Germinal center (tissue), 1 donor: ENCODE measurements around the gene SET.
"Not testable (repeated sequence)": the region's sequence is repeated elsewhere in the genome, so short reads cannot be mapped to it uniquely, and the experiment has no call there.

Experiments used
- DNase-seq: peaks from one replicate; pipeline ENCODE4 v3.0.0; 2012; ENCODE audit warnings: mixed read lengths, low spot score

Gene SET, protein sequence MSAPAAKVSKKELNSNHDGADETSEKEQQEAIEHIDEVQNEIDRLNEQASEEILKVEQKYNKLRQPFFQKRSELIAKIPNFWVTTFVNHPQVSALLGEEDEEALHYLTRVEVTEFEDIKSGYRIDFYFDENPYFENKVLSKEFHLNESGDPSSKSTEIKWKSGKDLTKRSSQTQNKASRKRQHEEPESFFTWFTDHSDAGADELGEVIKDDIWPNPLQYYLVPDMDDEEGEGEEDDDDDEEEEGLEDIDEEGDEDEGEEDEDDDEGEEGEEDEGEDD

DNA sequence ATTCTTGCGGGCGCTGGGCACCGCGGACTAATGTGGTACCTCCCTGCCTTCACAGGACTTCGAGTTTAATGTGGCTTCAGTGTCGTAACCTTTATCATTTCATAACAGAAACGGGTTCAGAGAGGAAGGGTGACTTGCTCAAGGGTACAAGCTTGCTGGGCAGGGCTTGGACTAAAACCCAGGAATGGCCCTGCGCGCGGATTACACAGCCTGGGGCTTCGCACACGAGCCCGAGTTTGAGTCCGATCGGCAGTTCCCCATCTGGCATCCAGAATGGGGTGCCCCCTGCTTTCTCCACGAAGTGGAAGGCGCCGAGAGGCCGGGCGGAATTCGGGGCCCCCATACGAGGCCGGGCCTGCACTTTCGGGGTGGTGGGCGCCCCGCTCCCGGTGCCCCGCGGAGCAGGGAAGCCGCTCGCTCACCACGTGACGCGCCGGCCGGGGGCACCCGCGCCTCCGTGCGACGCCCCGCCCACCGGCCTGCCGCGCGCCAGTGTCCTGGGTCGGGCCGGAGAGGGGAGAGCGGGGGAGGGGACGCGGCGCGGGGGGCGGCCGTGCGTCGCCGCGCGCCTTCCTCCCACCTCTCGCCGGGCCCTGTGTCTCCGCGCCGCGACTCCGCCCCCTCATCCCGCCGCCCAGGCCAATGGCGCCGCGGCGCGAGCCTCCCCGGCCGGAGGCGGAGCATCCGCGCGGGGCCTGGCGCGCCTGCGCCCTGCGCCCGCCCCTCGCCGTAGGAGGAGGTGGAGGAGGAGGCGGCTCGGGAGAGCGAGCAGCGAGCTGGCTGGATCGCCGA lies at the start of gene SET:
SET (plus strand) TSS at position 722 of the 792 bp plus-strand sequence. CDS start 361 bp downstream, outside the sequence.
- peak; percentile 99 for DNase-seq

DNA sequence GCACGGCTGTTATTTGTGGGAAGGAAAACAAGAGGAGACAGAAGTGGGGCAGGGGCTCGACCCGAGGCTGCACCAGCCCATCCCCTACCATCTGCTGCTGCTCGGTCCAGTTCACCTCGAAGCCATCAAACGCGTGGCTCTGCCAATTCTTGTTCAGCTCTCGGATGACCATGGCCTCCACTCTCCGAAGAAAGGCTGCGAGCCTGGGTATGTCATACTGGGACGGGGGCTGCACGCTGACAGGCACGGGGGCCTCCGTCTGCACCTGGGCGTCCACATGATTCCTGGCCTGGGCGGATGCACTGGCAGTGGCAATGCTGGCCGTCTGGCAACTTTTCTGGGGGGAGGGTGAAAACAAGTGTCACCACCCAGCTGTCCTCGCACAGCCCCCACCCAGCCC lies 48.4 kb upstream of the SET start:
- DNase-seq: no peak

DNA sequence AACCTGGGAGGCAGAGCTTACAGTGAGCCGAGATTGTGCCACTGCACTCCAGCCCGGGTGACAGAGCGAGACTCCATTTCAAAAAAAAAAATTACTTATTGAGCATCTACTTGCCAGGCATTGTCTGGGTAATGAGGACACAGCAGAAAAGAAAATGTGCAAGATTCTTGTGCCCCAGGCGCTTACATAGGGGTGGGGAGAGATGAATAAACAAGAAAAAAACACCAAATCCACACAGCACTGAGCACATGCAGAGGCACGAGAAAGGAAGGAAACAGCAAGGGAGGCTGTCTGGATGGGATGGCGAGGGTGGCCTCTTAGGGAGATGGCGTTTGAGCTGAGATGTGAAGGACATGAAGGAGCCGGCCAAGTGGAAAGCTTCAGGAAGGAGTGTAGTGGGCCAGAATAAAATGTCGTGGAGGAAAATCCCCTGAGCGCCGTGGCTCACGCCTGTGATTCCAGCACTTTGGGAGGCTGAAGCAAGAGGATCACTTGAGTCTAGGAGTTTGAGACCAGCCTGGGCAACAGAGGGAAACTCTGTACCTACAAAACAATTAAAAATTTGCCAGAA lies 46.3 kb upstream of the SET start:
- no peak for DNase-seq

DNA sequence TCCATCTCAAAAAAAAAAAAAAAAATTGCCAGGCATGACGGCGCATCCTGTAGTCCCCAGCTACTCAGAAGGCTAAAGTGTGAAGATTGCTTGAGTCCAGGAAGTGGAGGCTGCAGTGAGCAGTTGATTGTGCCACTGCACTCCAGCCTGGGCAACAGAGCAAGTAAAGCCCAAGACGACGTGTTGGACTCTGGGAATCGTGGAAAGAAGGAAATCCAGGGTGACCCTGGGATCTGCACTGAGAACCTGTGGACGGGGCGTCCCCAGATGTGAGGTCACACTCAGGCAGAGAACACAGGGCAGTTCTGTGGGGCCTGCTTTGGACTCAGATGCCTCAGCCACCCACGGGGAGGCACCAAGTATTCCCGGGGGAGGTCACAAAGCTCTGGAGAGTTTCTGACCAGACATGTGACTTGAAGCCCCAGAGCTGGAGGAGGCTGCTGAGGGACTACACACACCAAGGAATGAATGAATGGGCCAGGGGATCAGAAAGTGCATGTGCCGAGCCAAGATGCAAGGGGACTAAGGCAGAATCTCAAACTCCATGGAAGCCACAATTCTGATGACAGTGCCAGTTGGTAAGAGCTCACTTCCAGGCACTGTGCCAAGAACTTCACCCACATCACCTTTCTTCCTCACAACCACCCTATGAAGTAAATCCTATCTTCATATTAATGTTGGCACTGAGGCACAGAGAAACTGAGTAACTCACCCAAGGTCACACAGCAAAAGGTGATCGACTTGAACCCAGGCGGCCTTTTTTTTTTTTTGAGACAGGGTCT lies 45.3 kb upstream of the SET start:
- peak; percentile 68 for DNase-seq

DNA sequence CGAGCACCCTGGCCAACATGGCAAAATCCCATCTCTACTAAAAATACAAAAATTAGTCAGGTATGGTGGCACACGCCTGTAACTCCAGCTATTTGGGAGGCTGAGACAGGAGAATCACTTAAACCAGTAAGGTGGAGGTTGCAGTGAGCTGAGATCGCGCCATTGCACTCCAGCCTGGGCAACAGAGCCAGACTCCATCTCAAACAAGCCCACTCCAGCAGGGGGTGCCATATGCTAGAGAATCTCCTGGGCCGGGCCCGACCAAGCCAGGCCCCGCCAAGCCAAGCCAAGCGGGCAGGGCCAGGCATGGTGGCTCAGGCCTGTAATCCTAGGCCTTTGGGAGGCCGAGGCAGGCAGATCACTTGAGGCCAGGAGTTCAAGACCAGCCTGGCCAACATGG lies 40.8 kb upstream of the SET start:
- DNase-seq: not testable (repeated sequence)

DNA sequence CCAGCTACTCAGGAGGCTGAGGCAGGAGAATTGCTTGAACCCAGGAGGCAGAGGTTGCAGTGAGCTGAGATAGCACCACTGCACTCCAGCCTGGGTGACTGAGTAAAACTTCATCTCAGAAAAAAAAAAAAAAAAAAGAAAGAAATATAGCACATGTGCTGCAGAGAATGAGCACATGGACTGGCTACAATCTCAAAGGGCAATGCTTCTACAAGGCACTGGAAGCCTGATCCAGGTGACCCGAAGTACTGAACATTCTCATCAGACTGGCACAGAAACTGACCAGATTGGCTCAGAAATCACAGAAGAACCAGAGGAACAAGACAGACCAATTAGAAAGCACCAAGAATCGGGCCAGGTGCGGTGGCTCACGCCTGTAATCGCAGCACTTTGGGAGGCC lies 37.2 kb upstream of the SET start:
- DNase-seq: no peak

DNA sequence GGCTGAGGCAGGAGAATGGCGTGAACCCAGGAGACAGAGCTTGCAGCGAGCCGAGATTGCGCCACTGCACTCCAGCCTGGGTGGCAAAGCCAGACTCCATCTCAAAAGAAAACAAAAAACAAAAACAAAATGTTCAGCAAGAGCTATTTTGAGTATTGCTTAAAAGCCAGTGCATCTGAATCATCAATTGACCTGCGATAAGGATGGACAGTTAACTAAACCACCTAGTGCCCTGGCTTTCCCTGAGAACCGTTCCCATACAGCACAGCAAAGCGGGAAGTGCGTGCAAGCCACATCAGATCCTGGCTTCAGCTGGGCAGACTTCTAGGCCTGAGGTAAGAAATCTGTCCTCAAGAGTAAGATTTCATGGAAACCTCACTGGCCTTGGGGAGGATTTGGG lies 35.1 kb upstream of the SET start:
- no peak for DNase-seq

DNA sequence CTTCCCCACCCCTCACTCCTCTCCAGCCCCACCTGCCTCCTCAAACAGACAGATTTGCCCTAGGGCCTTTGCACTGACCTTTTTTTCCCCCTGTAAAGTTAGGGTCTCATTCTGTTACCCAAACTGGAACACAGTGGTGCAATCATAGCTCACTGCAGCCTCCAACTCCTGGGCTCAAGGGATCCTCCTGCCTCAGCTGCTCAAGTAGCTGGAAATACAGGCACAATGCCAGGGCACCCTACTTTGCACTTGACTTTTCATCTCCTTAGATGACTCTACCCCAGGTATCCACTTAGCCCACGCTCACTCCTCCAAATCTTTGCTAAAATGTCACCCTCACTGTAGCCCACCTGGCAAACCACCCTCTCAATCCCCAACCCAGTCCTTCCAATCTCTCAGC lies 34.5 kb upstream of the SET start:
- no peak for DNase-seq

DNA sequence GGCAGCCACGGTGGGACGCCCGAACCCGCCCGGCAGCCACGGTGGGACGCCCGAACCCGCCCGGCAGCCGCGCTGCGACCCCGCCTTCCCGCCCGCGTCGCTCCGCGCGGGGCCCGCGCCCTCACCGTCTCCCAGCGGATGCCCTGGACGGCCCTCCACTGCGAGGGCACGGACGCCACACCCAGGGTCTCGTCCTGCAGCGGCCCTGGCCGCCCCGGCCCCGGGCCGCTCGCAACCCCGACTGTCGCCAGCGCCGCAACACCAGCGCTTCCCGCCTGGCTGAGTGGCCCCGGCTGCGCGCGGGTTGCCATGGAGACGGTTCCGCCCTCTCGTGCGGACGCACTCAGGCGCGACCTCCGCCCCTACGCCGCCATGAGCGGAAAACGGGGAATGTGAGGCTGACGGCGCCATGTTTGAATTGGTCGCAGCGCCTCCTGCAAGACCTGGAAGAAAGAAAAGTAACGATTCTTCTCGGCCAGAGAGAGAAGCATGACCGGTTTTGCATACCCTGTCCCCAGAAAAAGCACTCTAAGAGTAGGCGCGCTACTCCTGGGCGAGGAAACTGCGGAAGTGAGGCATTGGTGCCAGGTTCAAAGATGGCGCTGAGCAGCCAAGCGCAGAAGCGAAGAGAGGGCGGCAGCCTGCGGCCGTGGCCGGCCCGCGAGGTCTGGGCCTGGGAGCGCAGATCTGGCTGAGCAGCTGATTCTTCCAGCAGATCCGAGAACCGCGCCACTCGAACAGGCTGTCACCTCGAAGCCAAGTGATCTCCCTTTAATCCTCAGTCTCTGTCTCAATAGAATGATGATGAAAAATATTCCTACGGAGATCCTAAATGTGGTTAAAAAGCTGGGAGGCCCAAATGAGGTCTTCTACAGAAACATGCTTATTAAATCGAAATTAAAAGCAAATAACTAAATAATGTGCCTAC lies 32.3 kb upstream of the SET start, which contains the start of gene DYNC2I2:
DYNC2I2 (minus strand) TSS at position 432 of the 928 bp plus-strand sequence; CDS start at position 311, 121 bp downstream.
- peak; percentile 88 for DNase-seq

DNA sequence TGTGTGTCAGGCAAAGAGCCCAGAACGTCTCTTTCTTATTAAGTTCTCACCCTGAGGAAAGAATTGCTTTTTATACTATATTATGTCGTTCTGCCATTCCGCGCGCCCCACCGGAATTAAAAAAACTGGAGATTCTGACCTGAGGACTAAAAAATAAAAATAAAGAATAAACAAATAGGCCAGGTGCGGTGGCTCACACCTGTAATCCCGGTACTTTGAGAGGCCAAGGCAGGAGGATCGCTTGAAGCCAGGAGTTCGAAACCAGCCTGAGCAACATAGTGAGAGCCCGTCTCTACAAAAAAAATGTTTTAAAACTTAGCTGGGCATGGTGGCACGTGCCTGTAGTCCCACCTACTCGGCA lies 31.7 kb upstream of the SET start:
- no peak for DNase-seq

DNA sequence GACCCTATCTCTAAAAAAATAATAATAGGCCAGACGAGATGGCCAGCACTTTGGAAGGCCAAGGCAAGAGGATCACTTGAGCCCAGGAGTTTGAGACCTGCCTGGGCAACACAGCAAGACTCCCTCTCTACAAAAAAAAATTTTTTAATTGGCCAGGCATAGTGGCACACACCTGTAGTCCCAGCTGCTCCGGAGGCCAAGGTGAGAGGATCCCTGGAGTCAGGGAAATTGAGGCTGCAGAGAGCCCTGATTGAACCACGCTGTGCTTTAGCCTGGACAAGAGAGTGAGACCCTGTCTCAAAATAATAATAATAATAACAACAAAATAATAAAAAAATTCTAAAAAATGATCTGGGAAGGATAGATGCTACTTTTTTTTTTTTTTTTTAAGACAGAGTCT lies 31.2 kb upstream of the SET start:
- DNase-seq: no peak

DNA sequence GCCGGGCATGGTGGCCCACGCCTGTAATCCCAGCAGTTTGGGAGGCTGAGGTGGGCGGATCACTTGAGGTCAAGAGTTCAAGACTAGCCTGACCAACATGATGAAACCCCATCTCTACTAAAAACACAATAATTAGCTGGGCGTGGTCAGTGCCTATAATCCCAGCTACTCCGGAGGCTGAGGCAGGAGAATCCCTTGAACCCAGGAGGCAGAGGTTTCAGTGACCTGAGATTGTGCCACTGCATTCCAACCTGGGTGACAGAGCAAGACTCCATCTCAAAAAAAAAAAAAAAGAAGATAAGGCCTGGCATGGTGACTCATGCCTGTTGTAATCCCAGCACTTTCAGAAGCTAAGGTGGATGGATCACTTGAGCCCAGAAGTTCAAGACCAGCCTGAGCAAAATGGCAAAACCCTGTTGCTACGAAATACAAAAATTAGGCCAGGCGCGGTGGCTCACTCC lies 22.5 kb upstream of the SET start:
- not testable (repeated sequence) for DNase-seq

DNA sequence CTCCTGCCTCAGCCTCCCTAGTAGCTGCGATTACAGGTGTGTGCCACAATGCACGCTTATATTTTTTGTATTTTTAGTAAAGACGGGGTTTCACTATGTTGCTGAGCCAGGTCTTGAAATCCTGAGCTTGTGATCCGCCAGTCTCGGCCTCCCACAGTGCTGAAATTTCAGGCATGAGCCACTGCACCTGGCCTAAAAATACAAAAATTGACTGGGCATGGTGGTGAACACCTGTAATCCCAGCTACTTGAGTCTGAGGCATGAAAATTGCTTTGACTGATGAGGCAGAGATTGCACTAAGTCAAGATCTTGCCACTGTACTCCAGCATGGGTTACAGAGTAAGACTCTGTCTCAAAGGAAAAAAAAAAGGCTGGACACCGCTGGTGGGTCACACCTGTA lies 19.2 kb upstream of the SET start:
- no peak for DNase-seq

DNA sequence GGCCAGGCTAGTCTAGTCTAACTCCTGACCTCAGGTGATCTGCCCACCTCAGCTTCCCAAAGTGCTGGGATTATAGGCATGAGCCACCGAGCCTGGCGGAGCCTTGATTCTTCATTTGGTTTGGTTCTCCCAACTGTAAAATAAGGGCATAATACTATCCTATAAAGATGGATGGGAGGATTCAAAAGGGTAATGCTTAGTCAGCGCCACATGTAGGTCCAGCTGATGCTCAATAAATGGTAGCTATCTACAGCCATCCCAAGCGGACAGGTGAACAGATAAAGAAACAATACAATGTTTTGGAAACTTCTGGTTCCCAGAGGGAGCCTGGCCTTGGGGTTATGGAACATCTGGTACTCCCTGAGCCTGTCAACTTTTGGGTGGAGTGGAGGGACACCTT lies 13.6 kb upstream of the SET start:
- DNase-seq: no peak

DNA sequence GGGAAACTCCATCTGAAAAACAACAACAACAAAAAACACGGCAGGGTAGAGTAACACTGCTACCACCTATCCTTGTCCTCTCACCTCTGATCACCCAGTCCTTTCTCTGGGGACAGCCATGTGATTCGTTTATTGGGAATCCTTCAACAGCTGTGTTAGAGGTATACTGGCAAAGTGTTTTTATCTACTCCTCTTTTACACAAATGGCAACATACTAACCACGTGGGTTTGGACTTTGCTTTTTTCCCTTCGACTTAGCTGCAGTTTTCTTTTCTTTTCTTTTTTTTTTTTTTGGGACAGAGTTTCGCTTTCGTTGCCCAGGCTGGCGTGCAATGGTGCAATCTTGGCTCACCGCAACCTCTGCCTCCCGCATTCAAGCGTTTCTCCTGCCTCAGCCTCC lies 11.2 kb upstream of the SET start:
- DNase-seq: no peak

DNA sequence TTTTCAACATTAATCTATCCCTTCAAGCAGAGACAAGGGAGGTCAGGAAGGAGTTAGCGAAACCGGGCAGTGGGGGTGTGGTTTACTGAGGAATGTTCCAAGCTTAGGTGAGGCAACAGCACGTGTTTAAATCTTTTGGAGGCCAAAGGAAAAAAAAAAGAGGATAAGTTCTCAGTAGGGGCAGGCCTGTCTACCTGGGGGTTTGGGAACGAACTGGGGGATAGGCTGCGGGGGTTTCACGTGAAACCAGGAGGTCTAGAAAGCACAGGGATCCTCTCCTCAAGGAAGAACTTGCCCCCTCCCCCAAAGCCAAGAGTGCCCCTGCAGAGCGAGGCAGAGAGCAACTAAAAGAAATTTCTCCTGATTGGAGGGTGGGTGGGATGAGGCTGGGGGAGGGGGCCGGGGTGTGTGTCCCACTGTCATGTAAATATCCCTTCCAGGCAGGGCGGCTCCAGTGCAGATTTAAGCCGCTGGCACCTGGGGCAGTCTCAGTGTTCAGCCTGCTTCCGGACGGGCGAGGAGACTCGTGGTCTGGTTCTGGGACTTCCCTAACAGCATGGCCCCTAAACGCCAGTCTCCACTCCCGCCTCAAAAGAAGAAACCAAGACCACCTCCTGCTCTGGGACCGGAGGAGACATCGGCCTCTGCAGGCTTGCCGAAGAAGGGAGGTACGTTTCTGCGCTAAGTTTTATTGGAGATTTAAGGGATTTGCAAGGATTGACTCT lies 5.5 kb upstream of the SET start:
- DNase-seq: peak; percentile 61

DNA sequence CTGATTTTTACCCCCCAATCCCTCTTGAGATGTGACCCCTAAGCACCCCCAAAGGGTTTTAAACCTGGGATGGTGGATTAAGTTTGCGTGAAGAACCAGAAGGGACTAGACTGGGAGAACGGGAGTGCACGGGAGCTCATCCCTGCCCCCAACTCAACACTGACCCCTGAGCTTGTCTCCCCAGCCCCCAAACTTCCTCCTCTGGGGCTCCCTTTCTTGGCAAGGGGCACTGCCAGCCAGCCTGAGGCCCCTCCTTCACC lies 5.0 kb upstream of the SET start:
- no peak for DNase-seq

DNA sequence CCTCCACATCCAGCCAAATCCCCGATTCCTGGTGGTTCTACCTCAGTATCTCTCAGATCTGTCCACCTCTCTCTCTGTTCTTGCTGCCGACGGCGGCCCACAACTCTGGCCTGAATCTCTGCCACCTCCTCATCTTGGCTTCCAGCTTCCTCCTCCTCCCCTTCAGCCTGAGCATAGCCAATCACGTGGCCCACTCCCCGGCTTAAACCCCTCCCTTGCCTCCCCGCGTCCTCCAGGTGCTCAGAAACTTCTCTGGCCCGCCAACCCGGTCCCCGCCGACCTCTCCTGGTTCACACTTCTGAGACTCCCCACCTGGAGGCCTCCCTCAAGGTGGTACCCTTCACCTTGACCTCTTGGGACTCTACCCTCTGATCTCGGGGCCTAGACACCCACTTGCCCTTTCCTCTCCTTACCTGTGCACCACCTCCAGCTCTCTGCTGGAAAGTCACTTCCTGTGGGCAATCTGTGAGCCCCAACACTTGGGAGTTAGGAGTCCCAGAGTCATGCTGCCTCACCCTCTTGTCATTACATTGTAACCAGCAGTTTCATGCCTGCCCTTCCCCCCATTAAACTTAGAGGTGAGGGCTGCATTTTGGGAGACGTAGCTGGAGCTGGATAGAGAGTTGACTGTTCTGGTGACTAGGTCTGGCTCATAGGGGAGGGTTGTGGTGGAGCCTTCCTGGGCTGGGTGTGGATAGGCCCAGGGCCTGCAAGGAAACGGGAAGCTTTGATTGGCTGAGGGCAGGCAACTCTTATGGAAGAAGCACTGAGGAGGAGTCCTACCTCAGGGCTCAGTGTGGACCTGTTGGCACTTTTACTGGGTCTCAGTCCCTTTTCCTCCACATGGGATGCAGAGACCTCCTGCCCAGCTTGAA lies 4.5 kb upstream of the SET start:
- DNase-seq: peak; percentile 89

DNA sequence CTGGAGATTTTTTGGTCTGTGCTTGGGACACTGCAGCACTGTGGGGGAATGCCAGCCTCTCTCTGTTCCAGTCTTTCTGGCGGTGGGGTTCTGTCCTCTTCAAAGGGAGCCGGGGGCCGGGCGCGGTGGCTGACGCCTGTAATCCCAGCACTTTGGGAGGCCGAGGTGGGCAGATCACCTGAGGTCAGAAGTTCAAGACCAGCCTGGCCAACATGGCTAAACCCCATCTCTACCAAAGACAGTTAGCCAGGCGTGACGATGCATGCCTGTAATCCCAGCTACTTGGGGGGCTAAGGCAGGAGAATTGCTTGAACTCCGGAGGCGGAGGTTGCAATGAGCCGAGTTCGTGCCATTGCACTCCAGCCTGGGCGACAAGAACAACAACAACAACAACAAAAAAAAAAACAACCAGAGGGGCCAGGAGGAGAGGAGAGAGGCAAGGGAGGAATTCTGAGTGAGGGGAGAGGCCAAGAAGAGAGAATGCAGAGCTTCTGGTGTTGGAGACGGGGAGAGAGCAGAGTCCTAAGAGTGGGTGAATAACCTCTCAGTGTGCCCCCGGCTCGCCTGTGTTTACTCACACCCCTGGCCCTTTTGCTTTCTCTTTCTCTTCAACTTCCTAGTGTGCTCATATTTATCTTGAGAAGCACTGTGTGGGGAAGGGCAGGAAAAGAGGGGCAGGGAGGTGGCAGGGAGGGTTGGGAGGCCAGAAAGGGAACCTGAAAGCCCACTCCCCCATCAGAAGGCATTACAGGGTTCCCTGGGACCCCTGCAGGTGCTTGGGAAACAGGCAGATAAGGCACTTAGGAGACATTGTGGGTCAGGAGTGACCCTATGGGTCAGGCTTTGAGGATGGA lies 3.2 kb upstream of the SET start:
- peak; percentile 50 for DNase-seq
